HG03565 (cell line): ENCODE data around the gene TBKBP1.

Experiments
- ATAC-seq: cut with Tn5 transposase; IDR thresholded peaks from one replicate; pipeline ENCODE4 v1.9.1; 2021; ENCODE audit warnings: mild to moderate bottlenecking, moderate library complexity; ENCODE audit not compliant: unreplicated experiment

The TBKBP1 gene

GRCh38 chr17:47697906-47698711 lies 4.1 kb downstream of the TBKBP1 start:
- ATAC-seq = no peak

GRCh38 chr17:47698749-47699535 lies 5.0 kb downstream of the TBKBP1 start:
- ATAC-seq = no peak

DNA sequence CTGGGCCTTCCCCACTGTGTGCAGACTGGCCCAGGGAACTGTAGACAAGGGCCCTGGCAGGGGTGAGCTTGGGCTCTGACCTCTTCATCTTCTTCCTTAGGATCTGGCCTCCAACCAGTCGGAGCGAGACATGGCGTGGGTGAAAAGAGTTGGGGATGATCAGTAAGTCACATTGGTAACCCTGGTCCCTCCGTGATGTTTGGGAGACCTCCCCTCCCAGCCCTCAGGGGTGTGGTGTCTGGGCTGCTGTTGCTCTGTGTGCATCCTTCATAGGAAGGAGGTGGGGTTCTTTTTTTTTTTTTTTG lies 5.5 kb downstream of the TBKBP1 start:
- ATAC-seq = no peak

DNA sequence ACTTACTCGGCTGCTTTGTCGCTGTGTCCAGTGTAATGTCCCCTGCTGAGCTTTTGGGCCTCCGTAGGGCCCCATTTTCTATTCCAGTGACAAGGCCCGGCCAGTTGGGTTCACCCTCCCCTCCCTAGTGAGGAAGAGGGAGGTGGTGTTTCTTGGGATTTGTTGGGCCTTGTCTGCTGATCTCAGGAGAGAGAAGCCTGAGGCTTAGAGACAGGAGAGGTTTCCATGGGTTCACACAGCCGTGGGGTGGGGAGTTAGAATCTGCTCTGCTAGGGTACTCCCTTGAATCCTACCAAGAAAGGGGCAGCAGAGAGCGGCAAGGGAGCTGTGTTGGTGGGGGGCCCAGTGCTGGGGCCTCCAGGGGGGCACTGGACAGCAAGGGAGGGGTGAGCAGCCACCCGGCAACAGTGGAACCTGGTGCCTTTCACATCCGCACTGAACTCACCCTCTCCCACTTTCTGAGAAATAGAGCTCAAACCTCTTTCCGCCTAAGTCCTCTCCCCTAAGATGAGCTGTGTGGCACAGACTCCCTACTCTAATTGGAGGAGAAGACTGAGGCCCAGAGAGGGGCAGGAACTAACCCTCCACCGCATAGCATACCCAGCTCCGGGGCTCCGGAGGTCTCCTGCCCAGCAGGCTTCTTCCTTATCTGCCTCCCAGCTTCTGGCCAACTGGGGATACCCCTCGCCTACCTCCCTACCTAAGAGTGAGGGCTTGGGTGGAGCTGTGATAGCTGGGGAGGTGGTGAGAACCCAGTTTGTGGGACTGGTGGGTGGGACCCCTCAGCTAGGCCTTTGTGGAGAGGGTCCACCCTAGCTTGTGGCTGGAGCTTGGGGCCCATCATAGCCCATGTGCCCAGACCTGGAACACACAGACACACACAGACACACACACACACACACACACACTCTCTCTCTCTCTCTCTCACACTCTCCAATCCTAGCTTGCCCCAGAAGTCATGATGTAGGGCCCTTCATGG lies 6.8 kb downstream of the TBKBP1 start:
- no peak for ATAC-seq

GRCh38 chr17:47701608-47702007 lies 7.6 kb downstream of the TBKBP1 start:
- ATAC-seq = no peak

DNA sequence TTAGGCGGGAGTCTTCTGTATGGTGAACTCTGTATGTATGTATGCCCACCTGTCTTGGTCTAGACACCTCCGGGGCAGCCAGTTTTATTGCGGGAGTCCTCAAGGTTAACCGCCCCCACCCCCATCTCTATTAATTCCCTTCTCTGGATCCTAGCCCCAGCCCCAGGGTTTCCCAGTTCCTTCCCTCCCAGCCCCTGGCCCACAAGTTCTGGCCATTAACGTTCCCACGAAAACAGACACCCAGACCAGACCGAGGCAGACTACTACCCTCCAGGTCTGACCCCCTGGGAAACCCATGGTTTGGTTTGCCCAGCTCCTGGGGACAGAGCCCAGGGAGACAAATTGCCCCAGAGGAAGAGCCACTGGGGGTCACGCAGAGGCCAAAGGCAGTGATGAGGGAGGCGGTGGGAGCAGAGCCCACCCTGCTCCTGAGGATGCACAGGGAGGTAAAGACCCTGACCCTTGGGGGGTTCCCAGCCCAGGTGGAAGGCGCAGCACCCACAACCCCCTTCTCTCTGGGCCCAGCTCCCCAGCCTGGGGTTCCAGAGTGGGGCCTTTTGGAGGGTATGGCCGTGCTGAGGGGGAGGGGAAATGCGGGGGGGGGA lies 8.5 kb downstream of the TBKBP1 start:
- no peak for ATAC-seq

GRCh38 chr17:47703191-47703591 lies 9.2 kb downstream of the TBKBP1 start:
- no peak for ATAC-seq

DNA sequence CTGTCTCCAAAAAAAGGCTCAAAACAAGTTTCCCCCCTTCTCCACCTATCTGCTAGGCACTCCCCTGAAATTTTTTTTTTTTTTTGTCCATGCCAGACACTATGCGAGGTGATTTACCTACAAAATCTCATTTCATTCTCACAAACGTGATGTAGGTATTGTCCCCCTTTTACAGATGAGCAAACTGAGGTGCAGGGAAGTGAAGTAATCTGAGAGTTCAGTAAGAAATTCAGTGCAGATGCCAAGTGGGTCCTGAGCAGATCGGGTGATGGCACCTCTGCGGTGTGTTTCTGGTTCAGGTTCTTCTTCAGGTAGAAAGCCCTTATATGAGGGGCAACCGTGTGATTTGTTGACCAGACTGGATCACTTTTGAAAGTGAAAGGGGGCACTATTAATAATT lies 9.7 kb downstream of the TBKBP1 start:
- ATAC-seq = no peak

DNA sequence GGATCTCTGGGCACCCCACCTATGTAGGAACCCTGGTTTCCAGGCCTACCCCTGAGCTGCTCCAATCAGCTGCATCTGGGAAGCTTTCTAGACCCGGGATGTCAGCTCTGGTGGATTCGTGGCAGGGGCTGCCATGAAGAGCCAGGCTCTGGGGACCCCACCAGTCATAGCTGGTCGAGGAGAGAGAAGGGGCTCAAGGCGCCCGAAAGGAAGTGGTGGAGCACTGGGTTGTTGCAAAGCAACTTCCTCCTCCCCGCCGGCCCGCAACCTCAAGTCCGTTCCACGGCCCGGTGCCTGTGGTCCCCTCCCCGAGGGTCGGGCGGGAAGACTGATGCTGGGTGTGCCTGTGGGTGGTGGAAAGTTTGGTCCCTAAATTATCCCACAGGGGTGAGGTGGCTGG lies 10.2 kb downstream of the TBKBP1 start:
- no peak for ATAC-seq

DNA sequence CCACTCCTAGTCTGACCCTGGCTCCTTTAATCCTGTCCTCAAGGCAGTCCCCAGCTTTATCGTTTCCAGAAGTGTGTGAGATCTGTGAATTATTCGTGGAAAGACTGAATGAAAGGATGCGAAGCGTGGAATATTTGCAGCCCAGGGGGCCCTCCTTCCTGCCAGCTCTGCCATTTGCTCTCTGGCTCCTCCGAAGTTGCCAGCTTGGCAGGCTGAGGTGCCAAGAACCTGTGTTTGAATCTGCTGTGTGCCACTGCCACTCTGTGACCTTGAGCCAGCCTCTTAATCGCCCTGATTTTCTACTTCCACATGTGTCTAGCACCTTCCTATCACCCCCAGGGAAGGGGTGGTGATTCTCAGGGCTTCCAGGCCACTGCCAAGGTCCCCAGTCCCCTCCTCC lies 10.8 kb downstream of the TBKBP1 start:
- no peak for ATAC-seq

DNA sequence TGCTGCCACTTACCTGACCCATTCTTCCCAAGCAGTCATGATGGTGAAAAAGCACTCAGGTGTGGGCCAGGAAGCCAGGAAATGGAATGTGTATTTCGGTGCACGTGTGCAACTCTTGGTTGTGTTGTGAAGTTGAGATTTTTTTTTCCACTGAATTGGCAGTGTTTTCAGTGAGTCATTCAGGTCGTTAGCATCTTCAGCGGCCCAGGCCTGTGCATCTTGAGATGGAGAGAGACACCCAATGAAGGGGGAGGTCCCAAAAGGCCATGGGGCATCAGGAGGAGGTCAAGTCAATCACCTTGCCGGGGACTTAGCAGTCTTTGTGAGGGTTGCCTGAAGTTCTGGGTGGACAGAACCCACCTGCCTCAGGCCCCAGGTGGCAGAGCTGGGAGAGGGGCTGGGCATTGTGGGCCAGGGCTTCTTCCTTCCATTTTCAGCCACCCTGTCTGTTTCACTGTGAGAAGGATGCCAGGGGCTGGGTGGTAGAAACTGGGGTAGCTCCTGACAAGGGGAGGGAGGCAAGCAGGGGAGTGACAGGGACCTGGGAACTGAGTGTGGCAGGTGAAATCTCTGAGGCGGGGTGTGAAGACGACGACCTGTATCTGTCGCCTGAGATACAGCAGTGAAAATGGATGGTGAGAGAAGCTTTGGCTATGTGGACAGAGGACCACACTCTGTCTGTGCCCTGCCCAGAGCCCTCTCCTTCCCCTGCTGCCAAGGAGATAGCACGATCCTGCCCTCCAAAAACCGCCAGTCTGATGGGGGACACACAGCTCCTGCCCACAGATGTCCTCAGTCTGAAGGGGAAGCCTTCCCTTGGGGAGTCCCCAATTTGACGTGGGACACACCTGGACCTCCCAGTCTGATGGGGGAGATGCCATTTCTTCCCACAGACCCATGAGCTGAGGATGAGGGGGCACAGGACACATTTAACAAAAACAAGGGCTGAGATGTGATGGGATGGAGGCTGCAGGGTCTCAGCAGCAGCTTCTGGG lies 11.9 kb downstream of the TBKBP1 start:
- ATAC-seq = no peak

GRCh38 chr17:47707056-47707804 lies 13.3 kb downstream of the TBKBP1 start:
- no peak for ATAC-seq

- ATAC-seq = no peak
Observed at GRCh38 chr17:47707884-47708283, 13.9 kb downstream of the TBKBP1 start.

- no peak for ATAC-seq
Observed at GRCh38 chr17:47708312-47708863, 14.4 kb downstream of the TBKBP1 start.

DNA sequence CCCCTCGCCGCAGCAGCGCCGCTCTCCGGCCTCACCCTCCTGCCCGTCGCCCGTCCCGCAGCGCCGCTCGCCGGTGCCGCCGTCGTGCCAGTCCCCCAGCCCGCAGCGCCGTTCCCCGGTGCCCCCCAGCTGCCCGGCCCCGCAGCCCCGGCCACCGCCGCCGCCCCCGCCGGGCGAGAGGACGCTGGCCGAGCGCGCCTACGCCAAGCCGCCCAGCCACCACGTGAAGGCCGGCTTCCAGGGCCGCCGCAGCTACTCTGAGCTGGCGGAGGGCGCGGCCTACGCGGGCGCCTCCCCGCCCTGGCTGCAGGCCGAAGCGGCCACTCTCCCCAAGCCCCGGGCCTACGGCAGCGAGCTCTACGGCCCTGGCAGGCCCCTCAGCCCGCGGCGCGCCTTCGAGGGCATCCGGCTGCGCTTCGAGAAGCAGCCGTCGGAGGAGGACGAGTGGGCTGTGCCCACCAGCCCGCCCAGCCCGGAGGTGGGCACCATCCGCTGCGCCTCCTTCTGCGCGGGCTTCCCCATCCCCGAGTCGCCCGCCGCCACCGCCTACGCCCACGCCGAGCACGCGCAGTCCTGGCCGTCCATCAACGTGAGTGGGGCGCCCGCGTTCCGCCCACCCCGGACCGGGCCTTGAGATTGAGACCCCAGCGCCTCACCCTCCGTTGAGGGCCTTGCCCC lies 15.0 kb downstream of the TBKBP1 start:
- no peak for ATAC-seq

DNA sequence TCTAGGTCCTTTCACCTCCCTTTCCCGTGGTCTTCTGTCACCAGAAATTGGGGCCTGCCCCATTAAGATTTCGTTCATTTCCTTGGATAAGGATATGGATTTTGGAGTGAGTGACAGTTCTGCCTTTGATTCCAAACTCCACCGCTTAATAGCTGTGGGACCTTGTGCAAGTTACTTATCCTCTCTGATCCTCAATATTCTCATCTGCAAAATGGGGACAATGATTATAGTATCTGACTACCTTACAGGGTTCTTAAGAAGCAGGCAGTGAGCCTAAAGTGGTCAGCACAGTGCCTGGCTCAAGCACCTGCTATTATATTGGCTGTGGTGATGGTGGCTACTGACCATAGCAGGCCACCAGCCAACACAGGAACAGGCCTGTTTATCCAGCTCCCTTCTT lies 15.6 kb downstream of the TBKBP1 start:
- no peak for ATAC-seq

- no peak for ATAC-seq
Observed at GRCh38 chr17:47711366-47712099, 17.6 kb downstream of the TBKBP1 start.
